Nephron progenitor cell (in vitro differentiated cells): Measurements from ENCODE around the gene SLC49A3.
A peak's percentile ranks its signal among the peaks of the same experiment; 100 is the strongest.

Source experiments
- DNase-seq: peaks from one replicate; pipeline ENCODE4 v3.0.0; 2021
- H3K27ac Mint-ChIP-seq: 2 replicates; pipeline ENCODE4 v1.8.0; 2021; ENCODE audit warnings: mild to moderate bottlenecking, moderate library complexity, mixed read lengths
- H3K27me3 Mint-ChIP-seq: 2 replicates; pipeline ENCODE4 v1.8.0; 2021; ENCODE audit warnings: mild to moderate bottlenecking, low read depth, mixed read lengths; ENCODE audit not compliant: poor library complexity
- H3K36me3 Mint-ChIP-seq: 2 replicates; pipeline ENCODE4 v1.8.0; 2021; ENCODE audit warnings: low read depth, mixed read lengths
- H3K4me1 Mint-ChIP-seq: 2 replicates; pipeline ENCODE4 v1.8.0; 2021; ENCODE audit warnings: mixed read lengths
- H3K4me3 Mint-ChIP-seq: 2 replicates; pipeline ENCODE4 v1.8.0; 2021; ENCODE audit warnings: mild to moderate bottlenecking, moderate library complexity, mixed read lengths
- H3K9me3 Mint-ChIP-seq: 2 replicates; pipeline ENCODE4 v1.8.0; 2021; ENCODE audit warnings: mild to moderate bottlenecking, moderate library complexity, mixed read lengths
- TF ChIP-seq, protein P1 (sequence below): fragments of 200-600 bp; sonication (generic); IDR thresholded peaks from 2 replicates; pipeline ENCODE4 v1.5.0; 2021; ENCODE audit warnings: antibody characterized with exemption

Gene SLC49A3

DNA sequence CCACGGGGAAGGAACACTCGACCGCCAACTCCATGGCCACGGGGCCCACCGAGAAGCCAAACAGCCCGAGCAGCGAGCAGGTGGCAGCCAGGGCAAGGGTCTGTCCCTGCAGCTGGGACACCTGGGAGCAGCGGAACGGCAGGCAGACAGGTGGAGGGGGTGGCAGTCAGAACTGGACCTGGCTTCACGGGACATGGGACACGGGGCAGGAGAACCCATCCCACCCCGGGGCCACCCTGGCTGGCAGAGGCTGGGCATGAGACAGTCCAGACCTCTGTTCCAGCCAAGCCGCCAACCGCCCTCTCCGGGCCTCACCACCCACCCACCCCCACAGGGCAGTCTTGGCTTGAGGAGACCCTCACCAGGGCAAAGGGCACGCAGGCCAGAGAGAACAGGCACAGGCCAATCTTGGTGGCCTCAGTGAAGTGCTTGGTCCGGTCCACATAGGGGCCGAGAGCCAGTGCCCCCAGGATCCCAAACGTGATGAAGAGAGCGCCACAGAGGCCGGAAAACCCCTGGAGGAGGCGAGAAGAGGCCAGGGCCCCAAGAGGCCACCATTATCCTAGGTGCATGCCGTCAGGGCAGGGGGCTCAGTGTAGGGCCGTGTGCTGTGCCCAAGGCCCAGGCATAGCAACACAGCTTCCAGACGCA, 5.6 kb downstream of the SLC49A3 start:
- H3K4me1 Mint-ChIP-seq, result peaks cover 27% of the 10 kb centered on the region
- no peak overlapping the region for H3K4me3 Mint-ChIP-seq
- no peaks in the 10 kb centered on the region for H3K36me3 Mint-ChIP-seq
- H3K9me3 Mint-ChIP-seq, result no peaks in the 10 kb centered on the region
- no peak for DNase-seq
- H3K27ac Mint-ChIP-seq, result no peak overlapping the region
- TF ChIP-seq, protein P1, sequence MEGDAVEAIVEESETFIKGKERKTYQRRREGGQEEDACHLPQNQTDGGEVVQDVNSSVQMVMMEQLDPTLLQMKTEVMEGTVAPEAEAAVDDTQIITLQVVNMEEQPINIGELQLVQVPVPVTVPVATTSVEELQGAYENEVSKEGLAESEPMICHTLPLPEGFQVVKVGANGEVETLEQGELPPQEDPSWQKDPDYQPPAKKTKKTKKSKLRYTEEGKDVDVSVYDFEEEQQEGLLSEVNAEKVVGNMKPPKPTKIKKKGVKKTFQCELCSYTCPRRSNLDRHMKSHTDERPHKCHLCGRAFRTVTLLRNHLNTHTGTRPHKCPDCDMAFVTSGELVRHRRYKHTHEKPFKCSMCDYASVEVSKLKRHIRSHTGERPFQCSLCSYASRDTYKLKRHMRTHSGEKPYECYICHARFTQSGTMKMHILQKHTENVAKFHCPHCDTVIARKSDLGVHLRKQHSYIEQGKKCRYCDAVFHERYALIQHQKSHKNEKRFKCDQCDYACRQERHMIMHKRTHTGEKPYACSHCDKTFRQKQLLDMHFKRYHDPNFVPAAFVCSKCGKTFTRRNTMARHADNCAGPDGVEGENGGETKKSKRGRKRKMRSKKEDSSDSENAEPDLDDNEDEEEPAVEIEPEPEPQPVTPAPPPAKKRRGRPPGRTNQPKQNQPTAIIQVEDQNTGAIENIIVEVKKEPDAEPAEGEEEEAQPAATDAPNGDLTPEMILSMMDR, result no peak
- H3K27me3 Mint-ChIP-seq, result no peaks in the 10 kb centered on the region

DNA sequence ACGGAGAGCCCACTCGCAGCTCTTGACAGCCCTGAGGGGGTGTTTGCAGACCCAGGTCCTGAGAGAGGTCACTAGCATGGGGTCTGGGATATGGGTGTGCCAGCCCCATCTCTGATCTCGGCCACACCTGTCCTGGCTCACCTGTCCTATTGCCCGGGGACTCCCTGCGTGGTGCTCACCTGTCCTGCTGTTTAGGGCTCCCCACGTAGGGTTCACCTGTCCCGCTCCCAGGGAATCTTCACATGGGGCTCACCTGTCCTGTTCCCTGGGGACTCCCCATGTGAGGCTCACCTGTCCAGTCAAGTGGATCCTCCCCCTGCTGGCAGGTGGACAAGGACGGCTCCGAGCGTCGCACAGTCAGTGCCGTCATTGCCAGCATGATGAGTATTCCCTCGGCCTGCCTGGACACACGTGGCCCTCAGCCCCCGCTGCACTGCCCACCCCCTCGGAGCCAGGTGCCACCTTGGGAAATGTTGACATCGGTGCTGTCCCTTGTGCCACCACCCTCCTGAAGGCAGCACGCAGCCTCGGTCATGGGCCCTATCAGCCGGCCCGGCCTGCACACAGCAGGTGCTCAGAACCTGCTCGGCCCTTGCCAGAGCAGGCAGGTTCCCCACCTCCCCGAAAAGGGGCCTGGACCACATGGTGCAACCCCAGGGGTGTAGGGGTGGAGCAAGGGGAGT, 6.3 kb downstream of the SLC49A3 start:
- H3K4me3 Mint-ChIP-seq, result no peak overlapping the region
- no peaks in the 10 kb centered on the region for H3K27me3 Mint-ChIP-seq
- no peaks in the 10 kb centered on the region for H3K9me3 Mint-ChIP-seq
- H3K27ac Mint-ChIP-seq, result no peak overlapping the region
- no peaks in the 10 kb centered on the region for H3K36me3 Mint-ChIP-seq
- TF ChIP-seq, protein P1, result no peak
- H3K4me1 Mint-ChIP-seq, result peaks cover 23% of the 10 kb centered on the region
- DNase-seq, result no peak

DNA sequence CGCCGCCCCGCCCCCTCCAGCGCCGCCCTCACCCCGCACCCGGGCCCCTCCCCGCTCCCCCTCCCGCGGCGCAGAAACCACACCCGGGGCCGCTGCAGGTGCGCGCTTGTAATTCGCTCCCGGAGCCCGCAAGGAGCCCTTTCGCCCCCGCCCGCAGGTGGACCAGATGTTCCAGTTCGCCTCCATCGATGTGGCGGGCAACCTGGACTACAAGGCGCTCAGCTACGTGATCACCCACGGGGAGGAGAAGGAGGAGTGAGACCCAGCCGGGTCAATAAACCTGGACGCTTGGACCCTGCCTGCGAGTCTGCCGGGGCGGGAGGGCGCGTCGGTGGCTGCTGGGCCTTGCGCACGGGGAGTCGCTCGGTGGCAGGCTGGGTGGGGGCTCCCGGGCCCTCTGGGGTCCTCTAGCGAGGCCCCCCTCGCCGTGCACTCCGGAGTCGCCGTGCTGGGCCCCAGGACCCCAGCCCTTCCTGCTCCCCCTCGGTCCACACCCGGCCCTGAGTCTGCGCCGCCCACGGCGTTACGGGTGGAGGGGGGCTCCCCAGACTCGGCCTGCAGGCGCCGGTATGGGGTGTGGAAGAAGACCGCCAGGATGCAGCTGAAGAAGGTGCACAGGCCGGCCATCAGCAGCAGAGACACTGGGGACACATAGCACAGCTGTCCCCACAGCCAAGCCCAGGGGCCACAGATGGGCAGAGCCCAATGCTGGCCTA, 7.1 kb downstream of the SLC49A3 start:
- DNase-seq, result peak; percentile 57
- peaks cover 2% of the 10 kb centered on the region for H3K27me3 Mint-ChIP-seq
- H3K9me3 Mint-ChIP-seq, result no peaks in the 10 kb centered on the region
- peaks cover 21% of the 10 kb centered on the region for H3K4me1 Mint-ChIP-seq
- H3K27ac Mint-ChIP-seq, result no peak overlapping the region
- no peak overlapping the region for H3K4me3 Mint-ChIP-seq
- TF ChIP-seq, protein P1, result no peak
- no peaks in the 10 kb centered on the region for H3K36me3 Mint-ChIP-seq

DNA sequence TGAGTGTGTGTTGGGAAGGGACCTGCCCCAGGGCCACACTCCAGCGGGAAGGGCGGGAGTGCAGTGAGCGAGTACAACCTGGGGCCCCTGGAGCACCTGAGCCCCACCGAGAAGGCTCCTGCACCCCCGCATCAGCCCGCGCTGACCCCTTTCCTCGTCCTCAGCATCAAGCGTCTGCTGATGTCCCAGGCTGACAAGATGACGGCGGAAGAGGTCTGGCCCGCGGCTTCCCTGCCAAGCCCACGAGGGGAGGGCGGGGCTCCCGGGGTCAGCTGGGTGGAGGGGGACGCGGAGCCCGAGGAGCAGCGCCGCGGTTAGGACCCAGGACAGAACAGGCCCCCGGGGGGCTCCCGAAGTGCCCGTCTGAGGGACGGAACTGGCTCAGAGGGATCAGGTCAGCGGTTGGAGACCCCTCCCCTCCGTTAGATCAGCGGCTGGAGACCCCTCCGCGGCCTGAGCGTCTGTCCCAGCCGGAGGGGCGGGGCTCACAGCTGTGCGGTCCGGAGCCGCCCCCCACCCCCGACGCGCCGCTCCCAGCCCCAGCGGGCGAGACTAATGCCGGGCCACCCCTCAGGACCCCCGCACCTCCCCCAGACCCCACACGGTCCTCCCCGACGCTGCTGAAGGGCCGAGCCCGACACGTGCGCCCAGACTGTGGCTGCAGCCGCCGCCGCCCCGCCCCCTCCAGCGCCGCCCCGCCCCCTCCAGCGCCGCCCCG, 7.9 kb downstream of the SLC49A3 start:
- H3K4me3 Mint-ChIP-seq, result peak overlapping the region; percentile 70
- peak; percentile 78 for DNase-seq
- peaks cover 2% of the 10 kb centered on the region for H3K27me3 Mint-ChIP-seq
- no peaks in the 10 kb centered on the region for H3K9me3 Mint-ChIP-seq
- no peak overlapping the region for H3K27ac Mint-ChIP-seq
- H3K36me3 Mint-ChIP-seq, result no peaks in the 10 kb centered on the region
- TF ChIP-seq, protein P1, result no peak
- H3K4me1 Mint-ChIP-seq, result peaks cover 26% of the 10 kb centered on the region

DNA sequence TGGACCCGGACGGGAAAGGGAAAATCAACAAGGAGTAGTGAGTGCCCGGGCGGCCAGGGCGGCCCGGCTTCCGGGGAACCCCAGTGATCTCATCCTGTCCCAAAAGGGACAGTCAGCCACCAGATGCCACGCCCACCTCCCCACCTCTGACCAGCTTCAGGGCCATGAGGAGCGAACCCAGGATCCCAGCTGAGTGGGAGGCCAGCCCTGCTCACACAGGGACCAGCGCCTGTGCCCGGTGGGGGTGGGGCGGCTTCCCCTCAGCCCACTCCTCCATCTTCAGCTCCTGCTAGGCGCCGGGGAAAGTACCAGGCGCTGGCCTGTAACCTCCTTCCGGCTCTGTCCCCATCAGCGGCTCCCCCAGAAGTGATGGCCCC, 8.4 kb downstream of the SLC49A3 start:
- DNase-seq, result peak; percentile 49

More for the DNA sequence above, 8.4 kb downstream of the SLC49A3 start:
- Mint-ChIP-seq H3K4me1 (peaks cover 26% of the 10 kb centered on the region), H3K9me3 (no peaks in the 10 kb centered on the region), H3K36me3 (no peaks in the 10 kb centered on the region), H3K27me3 (peaks cover 2% of the 10 kb centered on the region), H3K27ac (no peak overlapping the region), H3K4me3 (peak overlapping the region; percentile 70)
- TF ChIP-seq, protein P1, result no peak
